ENCODE measurements around the gene ZNF358. TPM values are rescaled to one million over a fixed set of nuclear protein-coding genes. Genes with fewer than 3 reads are reported as not detected.
A peak's percentile ranks its signal among the peaks of the same experiment; 100 is the strongest.

Gene ZNF358
- total RNA-seq, 1 donor from 2014 or later: 41.1 TPM

DNA sequence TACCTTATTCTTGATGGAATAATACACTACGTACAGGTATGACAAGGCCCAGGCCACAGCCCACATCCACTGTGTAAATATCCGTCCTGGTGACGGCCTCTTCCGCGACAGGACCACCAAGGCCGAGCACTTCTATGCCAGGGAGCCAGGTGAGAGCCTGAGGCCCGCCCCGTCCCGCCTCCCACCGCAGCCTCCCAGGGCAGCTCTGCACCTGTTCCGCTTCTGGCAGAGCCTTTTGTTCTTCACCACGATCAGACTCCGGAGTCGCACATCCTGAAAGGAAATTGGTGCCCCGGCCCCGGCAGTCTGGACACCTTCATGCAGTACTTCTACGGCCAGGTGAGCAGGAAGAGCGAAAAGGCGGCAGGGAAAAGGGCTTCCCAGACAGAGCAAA is 10.6 kb upstream of the ZNF358 start:
- Mint-ChIP-seq H3K9me3 (ENCODE audit: unreplicated experiment) (peaks cover 1% of the 10 kb centered on the region), H3K27me3 (ENCODE audit: low read depth, unreplicated experiment) (peaks cover 40% of the 10 kb centered on the region), H3K4me1 (ENCODE audit: low read depth, unreplicated experiment) (no peaks in the 10 kb centered on the region), H3K4me3 (ENCODE audit: unreplicated experiment) (no peak overlapping the region), H3K27ac (ENCODE audit: unreplicated experiment) (no peak overlapping the region), H3K36me3 (ENCODE audit: low read depth, unreplicated experiment) (no peaks in the 10 kb centered on the region)
- DNase-seq (ENCODE audit: low read depth) (no peak), FAIRE-seq (no peak)
- Histone ChIP-seq H3K27ac (ENCODE audit: low read depth, low read length) (no peak overlapping the region), H2AFZ (ENCODE audit: low read depth, low read length) (no peak overlapping the region), H3K4me1 (ENCODE audit: insufficient read depth, low read length) (no peaks in the 10 kb centered on the region), H4K20me1 (ENCODE audit: insufficient read depth, low read length) (no peaks in the 10 kb centered on the region), H3K4me2 (ENCODE audit: low read length) (no peak overlapping the region), H3K27me3 (ENCODE audit: insufficient read depth, low read length) (peaks cover 4% of the 10 kb centered on the region), H3K4me3 (ENCODE audit: insufficient read depth, low read depth, low read length) (no peak overlapping the region), H3K9ac (ENCODE audit: low read length) (no peak overlapping the region), H3K9me3 (ENCODE audit: insufficient read depth, low read depth, low read length) (no peaks in the 10 kb centered on the region), H3K79me2 (ENCODE audit: insufficient read depth, low read length) (no peaks in the 10 kb centered on the region), H3K36me3 (ENCODE audit: insufficient read depth, low read length) (no peaks in the 10 kb centered on the region)
- TF ChIP-seq, protein P1, sequence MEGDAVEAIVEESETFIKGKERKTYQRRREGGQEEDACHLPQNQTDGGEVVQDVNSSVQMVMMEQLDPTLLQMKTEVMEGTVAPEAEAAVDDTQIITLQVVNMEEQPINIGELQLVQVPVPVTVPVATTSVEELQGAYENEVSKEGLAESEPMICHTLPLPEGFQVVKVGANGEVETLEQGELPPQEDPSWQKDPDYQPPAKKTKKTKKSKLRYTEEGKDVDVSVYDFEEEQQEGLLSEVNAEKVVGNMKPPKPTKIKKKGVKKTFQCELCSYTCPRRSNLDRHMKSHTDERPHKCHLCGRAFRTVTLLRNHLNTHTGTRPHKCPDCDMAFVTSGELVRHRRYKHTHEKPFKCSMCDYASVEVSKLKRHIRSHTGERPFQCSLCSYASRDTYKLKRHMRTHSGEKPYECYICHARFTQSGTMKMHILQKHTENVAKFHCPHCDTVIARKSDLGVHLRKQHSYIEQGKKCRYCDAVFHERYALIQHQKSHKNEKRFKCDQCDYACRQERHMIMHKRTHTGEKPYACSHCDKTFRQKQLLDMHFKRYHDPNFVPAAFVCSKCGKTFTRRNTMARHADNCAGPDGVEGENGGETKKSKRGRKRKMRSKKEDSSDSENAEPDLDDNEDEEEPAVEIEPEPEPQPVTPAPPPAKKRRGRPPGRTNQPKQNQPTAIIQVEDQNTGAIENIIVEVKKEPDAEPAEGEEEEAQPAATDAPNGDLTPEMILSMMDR (IDR thresholded peaks at IDR 0.05; ENCODE audit: insufficient read depth, low read depth, low read length): no peak
- no peak for TF ChIP-seq EZH2 (IDR thresholded peaks at IDR 0.05; ENCODE audit: insufficient read depth, low read length)

DNA sequence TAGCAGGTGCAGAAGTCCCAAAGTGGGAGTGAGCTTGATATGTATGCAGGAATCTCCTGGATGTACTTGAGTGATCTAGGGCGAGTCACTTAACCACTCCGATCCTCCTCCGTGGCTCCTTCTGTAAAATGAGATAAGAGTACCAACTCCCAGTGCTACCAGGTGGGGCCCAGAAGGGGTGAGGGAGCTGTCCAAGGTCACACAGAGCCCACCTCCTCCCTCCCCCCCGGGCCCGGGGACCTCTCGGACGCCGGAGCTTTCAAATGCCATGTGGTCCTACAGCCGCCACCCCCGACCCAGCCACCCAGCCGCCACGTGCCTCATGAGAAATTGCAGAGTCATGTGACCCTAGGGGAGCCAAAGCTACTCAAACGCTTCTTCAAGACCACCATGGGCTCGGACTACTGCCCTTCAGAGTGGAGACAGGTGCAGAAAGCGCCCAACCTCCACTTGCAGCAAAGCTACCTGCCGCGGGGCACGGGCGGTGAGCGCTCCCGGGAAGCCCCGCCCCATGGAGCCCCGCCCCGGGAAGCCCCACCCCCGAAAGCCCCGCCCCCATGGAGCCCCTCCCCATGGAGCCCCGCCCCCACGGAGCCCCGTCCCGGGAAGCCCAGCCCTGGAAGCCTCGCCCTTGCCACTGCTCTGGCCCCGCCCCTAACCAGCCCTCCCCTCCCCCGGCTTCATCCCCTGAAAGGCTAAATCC is 10.1 kb upstream of the ZNF358 start:
- DNase-seq (ENCODE audit: low read depth) (no peak), FAIRE-seq (no peak)
- Mint-ChIP-seq H3K36me3 (ENCODE audit: low read depth, unreplicated experiment) (no peaks in the 10 kb centered on the region), H3K27ac (ENCODE audit: unreplicated experiment) (no peak overlapping the region), H3K27me3 (ENCODE audit: low read depth, unreplicated experiment) (peaks cover 42% of the 10 kb centered on the region), H3K9me3 (ENCODE audit: unreplicated experiment) (peaks cover 1% of the 10 kb centered on the region), H3K4me3 (ENCODE audit: unreplicated experiment) (no peak overlapping the region), H3K4me1 (ENCODE audit: low read depth, unreplicated experiment) (no peaks in the 10 kb centered on the region)
- Histone ChIP-seq H3K36me3 (ENCODE audit: insufficient read depth, low read length) (no peaks in the 10 kb centered on the region), H2AFZ (ENCODE audit: low read depth, low read length) (peak overlapping the region; percentile 41), H3K4me3 (ENCODE audit: insufficient read depth, low read depth, low read length) (no peak overlapping the region), H3K4me1 (ENCODE audit: insufficient read depth, low read length) (no peaks in the 10 kb centered on the region), H3K4me2 (ENCODE audit: low read length) (peak overlapping the region; percentile 32), H4K20me1 (ENCODE audit: insufficient read depth, low read length) (no peaks in the 10 kb centered on the region), H3K27ac (ENCODE audit: low read depth, low read length) (no peak overlapping the region), H3K27me3 (ENCODE audit: insufficient read depth, low read length) (peaks cover 6% of the 10 kb centered on the region), H3K79me2 (ENCODE audit: insufficient read depth, low read length) (no peaks in the 10 kb centered on the region), H3K9ac (ENCODE audit: low read length) (no peak overlapping the region), H3K9me3 (ENCODE audit: insufficient read depth, low read depth, low read length) (no peaks in the 10 kb centered on the region)
- TF ChIP-seq, protein P1 (IDR thresholded peaks at IDR 0.05; ENCODE audit: insufficient read depth, low read depth, low read length): no peak
- no peak for TF ChIP-seq EZH2 (IDR thresholded peaks at IDR 0.05; ENCODE audit: insufficient read depth, low read length)
